Stimulated activated CD8-positive, alpha-beta memory T cell treated with anti-CD3 and anti-CD28 coated beads, Interleukin-15, amount 100 ng/mL, for 48 hours (primary cell): ENCODE results near the gene PIGW.
A peak's percentile ranks its signal among the peaks of the same experiment; 100 is the strongest.
"Not testable (repeated sequence)": the region's sequence is repeated elsewhere in the genome, so short reads cannot be mapped to it uniquely, and the experiment has no call there.

ENCODE experiments used
- DNase-seq, 2 donors: peaks; one replicate each; pipeline ENCODE4 v3.0.0-alpha.2; 2020; ENCODE audit warnings: low read depth in 2 of 2

The PIGW gene

GRCh38 chr17:36508439-36508838 is 26.3 kb upstream of the PIGW start:
- not testable (repeated sequence) for DNase-seq

GRCh38 chr17:36509272-36509985 is 25.4 kb upstream of the PIGW start:
- DNase-seq, result no peak

- no peak for DNase-seq
Measured at GRCh38 chr17:36510636-36511035, 24.2 kb upstream of the PIGW start.

GRCh38 chr17:36511216-36511615 is 23.6 kb upstream of the PIGW start:
- DNase-seq, result no peak

- DNase-seq, result no peak
Measured at GRCh38 chr17:36512641-36513040, 22.1 kb upstream of the PIGW start.

GRCh38 chr17:36514856-36515255 is 19.9 kb upstream of the PIGW start:
- DNase-seq, result no peak

GRCh38 chr17:36515837-36516236 is 18.9 kb upstream of the PIGW start:
- DNase-seq, result no peak

GRCh38 chr17:36523113-36523512 is 11.7 kb upstream of the PIGW start:
- no peak for DNase-seq

- no peak for DNase-seq
Measured at GRCh38 chr17:36524428-36524876, 10.3 kb upstream of the PIGW start.

GRCh38 chr17:36525113-36525512 is 9.7 kb upstream of the PIGW start:
- DNase-seq, result no peak

GRCh38 chr17:36525888-36526287 is 8.9 kb upstream of the PIGW start:
- DNase-seq, result no peak

GRCh38 chr17:36527621-36528250 is 7.1 kb upstream of the PIGW start:
- DNase-seq, result no peak

GRCh38 chr17:36529121-36529520 is 5.7 kb upstream of the PIGW start:
- DNase-seq, result no peak

GRCh38 chr17:36532435-36532975 is 2.3 kb upstream of the PIGW start:
- no peak for DNase-seq

- peak; percentile 30 to 39 for DNase-seq
Measured at GRCh38 chr17:36533935-36534839, 600 bp upstream of the PIGW start.

GRCh38 chr17:36535669-36536081 is 888 bp downstream of the PIGW start:
- no peak for DNase-seq

GRCh38 chr17:36540696-36541095 is 5.9 kb downstream of the PIGW start:
- no peak for DNase-seq

- no peak for DNase-seq
Measured at GRCh38 chr17:36542755-36543154, 8.0 kb downstream of the PIGW start.

- no peak for DNase-seq
Measured at GRCh38 chr17:36544044-36544306, 9.2 kb downstream of the PIGW start.

GRCh38 chr17:36544307-36545076 is 9.7 kb downstream of the PIGW start, which contains the start of gene GGNBP2:
Gene GGNBP2, plus strand, starts transcription at chr17:36544919. Its CDS starts 806 bp downstream, at chr17:36545725.
- peak; percentile 84 for DNase-seq

GRCh38 chr17:36545077-36545464 is 10.3 kb downstream of the PIGW start:
- DNase-seq, result no peak
